GM19023 (cell line): ENCODE data around the gene IP6K1.
"Not testable (repeated sequence)": the region's sequence is repeated elsewhere in the genome, so short reads cannot be mapped to it uniquely, and the experiment has no call there.

Experiments used
- ATAC-seq: cut with Tn5 transposase; IDR thresholded peaks from one replicate; pipeline ENCODE4 v1.9.1; 2021; ENCODE audit warnings: mild to moderate bottlenecking, moderate library complexity; ENCODE audit not compliant: unreplicated experiment

The IP6K1 gene

DNA sequence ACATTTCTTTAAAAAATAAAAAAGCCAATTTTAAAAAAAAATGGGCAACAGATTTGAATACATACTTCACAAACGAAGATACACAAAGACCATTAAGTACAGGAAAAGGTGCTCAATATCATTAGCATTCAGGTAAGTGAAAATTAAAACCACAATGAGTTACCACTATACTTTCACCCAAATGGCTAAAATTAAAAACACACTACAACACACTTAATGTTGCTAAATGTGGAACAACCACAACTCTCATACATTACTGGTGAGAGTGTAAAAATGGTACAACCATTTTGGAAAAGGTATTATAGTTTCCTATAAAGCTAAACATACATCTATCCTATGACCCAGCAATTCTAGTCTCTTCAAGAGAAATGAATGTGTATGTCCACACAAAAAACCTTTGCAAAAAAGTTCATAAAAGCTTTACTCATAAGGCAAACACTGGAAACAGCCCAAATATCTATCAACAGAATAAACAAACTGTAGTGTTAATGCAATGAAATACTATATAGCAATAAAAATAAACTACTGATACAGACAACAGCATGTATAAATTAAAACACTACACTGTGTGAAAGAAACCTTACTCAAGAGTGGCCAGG, 14.9 kb downstream of the IP6K1 start:
- ATAC-seq = no peak

DNA sequence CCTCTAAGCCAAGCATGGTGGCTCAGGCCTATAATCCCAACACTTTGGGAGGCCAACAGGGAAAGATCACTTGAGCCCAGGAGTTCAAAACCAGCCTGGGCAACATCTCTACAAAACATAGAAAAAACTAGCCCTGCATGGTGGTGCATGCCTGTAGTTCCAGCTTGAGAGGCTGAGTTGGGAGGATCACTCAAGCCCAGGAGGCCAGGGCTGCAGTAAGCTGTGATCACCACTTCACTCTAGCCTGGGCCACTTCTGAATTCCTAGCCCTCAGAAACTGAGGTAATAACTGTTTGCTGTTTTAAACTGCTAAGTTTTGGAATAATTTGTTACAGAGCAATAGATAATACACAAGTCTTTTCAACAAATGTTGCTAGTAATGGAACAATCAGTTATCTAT, 16.4 kb downstream of the IP6K1 start:
- no peak for ATAC-seq

GRCh38 chr3:49769286-49769915, 16.9 kb downstream of the IP6K1 start:
- no peak for ATAC-seq

- no peak for ATAC-seq
Measured at GRCh38 chr3:49763981-49764380, 22.4 kb downstream of the IP6K1 start.

GRCh38 chr3:49761661-49762060, 24.7 kb downstream of the IP6K1 start:
- ATAC-seq = no peak

- ATAC-seq = no peak
Measured at GRCh38 chr3:49759226-49759625, 27.1 kb downstream of the IP6K1 start.

DNA sequence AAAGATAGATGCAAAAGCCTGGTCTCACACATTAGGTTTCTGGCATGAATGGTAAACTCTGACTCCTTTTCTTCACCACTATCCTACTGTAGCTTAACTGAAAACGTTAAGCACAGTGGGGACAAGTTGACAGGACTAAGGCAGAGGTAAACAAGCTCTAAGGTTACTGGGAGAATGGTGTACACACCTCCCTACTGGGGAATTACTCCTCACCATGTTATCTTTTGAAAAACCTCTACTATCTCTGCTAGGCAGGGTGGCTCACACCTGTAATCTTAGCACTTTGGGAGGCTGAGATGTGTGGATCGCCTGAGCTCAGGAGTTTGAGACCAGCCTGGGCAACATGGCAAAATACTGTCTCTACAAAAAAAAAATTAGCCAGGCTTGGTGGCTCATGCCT, 29.1 kb downstream of the IP6K1 start:
- no peak for ATAC-seq

GRCh38 chr3:49756036-49756435, 30.3 kb downstream of the IP6K1 start:
- ATAC-seq = no peak

- ATAC-seq = no peak
Measured at GRCh38 chr3:49754536-49754935, 31.8 kb downstream of the IP6K1 start.

DNA sequence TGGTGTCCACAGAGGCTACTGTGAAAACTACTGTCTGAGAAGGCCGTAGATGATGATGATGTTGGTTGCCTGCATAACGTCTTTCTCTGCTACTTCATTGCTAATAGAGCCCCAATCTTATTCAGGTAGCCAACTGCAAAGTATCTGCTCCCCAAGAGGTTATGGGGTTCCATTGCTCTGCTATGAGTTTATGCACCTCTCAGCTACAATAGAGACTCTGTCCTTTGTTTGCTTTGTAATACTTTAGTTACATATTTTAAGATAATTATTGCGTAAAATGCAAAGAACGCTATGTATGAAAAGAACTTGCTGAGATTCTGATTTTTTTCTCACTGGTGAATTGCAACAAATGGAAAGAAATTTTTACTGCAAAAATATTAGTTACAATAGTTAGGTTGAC, 34.8 kb downstream of the IP6K1 start:
- no peak for ATAC-seq

GRCh38 chr3:49750056-49750455, 36.3 kb downstream of the IP6K1 start:
- no peak for ATAC-seq

GRCh38 chr3:49748874-49749273, 37.5 kb downstream of the IP6K1 start:
- ATAC-seq = not testable (repeated sequence)

- ATAC-seq = no peak
Measured at GRCh38 chr3:49747792-49748480, 38.4 kb downstream of the IP6K1 start.

DNA sequence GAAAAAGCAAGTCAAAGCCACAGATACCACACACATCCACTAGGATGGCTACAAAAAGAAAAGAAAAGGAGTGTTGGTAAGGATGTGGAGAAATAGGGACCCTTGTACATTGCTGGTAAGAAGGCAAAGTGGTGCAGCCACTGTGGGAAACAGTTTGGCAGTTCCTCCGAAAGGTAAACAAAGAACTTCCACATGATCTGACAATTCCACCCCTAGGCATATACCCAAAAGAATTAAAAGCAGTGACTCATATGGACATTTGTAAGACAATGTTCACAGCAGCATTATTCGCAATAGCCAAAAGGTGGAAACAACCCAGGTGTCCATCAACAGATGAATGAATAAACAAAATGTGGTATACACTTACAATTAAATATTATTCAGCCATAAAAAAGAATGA, 40.4 kb downstream of the IP6K1 start:
- ATAC-seq = no peak

- no peak for ATAC-seq
Measured at GRCh38 chr3:49740427-49740826, 45.9 kb downstream of the IP6K1 start.

DNA sequence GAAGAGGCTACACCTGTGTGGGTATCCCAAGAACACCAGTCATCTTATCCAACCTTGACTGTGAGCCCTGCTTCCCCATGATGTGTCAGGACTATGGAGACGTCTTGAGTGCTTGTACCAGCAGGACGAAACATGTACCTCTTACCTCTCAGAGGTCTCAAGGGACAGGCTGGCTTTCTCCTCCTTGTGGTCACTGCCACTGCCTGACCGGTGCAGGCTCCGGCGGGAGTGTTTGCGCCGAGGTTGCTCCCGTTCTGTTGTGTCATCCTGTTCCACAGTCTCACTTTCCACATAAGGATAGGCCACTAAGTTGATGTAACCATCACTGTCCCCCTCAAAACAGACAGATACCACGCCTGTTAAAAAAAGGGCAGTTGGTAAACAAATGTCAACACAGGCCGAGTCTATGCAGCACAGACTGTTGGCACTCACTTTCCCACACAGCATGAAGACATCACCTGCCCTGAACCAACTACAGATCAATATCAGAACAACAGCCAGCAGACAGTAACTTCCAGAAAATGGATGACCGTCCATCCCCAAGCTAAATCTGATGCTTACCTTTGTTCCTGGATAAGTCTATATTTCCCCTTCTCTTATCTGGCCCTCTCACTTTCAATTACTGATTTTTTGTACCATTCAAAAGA, 48.2 kb downstream of the IP6K1 start:
- no peak for ATAC-seq

DNA sequence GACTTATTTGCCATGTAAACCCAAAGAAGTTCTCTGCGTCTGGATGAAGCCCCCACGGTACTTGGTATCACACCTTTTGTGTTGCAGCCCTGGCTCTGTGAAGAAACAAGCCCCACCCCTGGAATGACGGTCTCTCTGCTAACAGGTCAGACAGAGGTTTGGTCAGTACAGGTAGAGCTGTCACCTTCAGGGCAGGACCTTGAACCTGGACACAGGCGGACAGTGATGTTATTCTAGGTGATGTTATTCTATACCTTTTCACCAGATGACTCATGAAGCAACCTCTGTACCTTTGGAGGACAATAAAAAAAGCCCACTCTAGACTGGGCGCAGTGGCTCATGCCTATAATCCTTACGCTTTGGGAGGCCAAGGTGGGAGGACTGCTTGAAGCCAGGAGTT, 51.6 kb downstream of the IP6K1 start:
- no peak for ATAC-seq

GRCh38 chr3:49733551-49733950, 52.8 kb downstream of the IP6K1 start:
- ATAC-seq = no peak

- no peak for ATAC-seq
Measured at GRCh38 chr3:49732597-49732996, 53.7 kb downstream of the IP6K1 start.

GRCh38 chr3:49729966-49730609, 56.3 kb downstream of the IP6K1 start:
- no peak for ATAC-seq

DNA sequence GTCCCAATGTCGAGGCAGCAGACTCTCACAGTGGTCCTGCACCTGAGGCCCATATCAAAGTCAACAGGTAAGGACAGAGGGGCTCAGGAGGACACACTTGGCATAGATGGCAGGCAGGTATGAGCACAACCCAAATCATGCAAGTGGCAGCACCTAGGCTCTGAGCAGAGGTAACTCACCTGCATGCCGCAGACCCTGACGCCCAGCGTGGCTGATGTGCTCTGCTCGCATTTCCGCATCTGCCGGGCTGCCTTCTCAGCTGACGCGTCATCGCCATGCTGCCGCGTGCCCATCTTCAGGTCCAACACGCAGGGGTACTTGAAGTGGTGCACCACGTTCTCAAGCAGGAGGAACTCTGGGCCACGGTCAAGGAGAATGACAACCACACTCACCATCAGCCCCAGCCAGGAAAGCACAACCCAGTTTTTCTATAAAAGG, 58.4 kb downstream of the IP6K1 start:
- ATAC-seq = no peak
